B cell (primary cell): ENCODE measurements around the gene MCF2L. TPM values are rescaled to one million over a fixed set of nuclear protein-coding genes. Genes with fewer than 3 reads are reported as not detected.

Source experiments
- ATAC-seq: fragments of 200-7000 bp; cut with Tn5 transposase; one replicate; pipeline ENCODE4 v1.10.0; 2021; ENCODE audit warnings: low read depth, mild to moderate bottlenecking, moderate number of reproducible peaks, moderate library complexity
- CTCF ChIA-PET: fragments of 350-600 bp; sonication (Branson Sonifier 250); formaldehyde crosslinking; loops from one replicate; lab custom pipeline; 2021; ENCODE audit warnings: antibody characterized with exemption, inconsistent platforms; lab: Charles Lee
- POLR2A ChIA-PET: fragments of 350-600 bp; sonication (Branson Sonifier 250); formaldehyde crosslinking; loops from one replicate; lab custom pipeline; 2021; ENCODE audit warnings: antibody characterized with exemption; lab: Charles Lee
- DNase-seq: peaks from one replicate; pipeline ENCODE4 v3.0.0; 2013
- H2AFZ ChIP-seq: 2 replicates; pipeline ENCODE4 v1.6.1; 2012; ENCODE audit warnings: mild to moderate bottlenecking, low read depth, low read length; ENCODE audit not compliant: insufficient read depth, poor library complexity, severe bottlenecking
- H3K27ac ChIP-seq, 2 donors: 1 replicate in 1 of 2; 2 replicates in 1 of 2; pipeline ENCODE4 v1.5.1; 2012 to 2013; ENCODE audit warnings: low read length in 2 of 2, mild to moderate bottlenecking in 2 of 2, moderate library complexity in 1 of 2
- H3K27me3 ChIP-seq, 4 experiments: fragments of 200-600 bp in 1 of 4; sonication (generic) in 1 of 4; replicated peaks in 1 of 4; 1 replicate in 2 of 4; 2 replicates in 2 of 4; pipeline versions ENCODE4 v1.6.1 to v1.7.0; 2013 to 2016; ENCODE audit warnings: low read length in 3 of 4, mild to moderate bottlenecking in 2 of 4, mixed read lengths in 1 of 4, moderate library complexity in 1 of 4; ENCODE audit not compliant: insufficient read depth in 4 of 4, control insufficient read depth in 3 of 4; ENCODE audit errors: control extremely low read depth in 1 of 4
- H3K36me3 ChIP-seq, 2 experiments: replicated peaks in 1 of 2; 1 replicate in 1 of 2; 2 replicates in 1 of 2; pipeline versions ENCODE4 v1.6.1 to v1.7.1; 2013; ENCODE audit warnings: low read length in 1 of 2; ENCODE audit not compliant: insufficient read depth in 2 of 2, control insufficient read depth in 1 of 2; ENCODE audit errors: control extremely low read depth in 1 of 2, extremely low read depth in 1 of 2
- H3K4me1 ChIP-seq, 2 donors: fragments of 200-600 bp in 1 of 2; sonication (generic) in 1 of 2; 1 replicate in 1 of 2; 2 replicates in 1 of 2; pipeline versions ENCODE4 v1.5.1 to v1.6.1; 2013 to 2017; ENCODE audit warnings: low read length in 2 of 2; ENCODE audit not compliant: control insufficient read depth in 2 of 2, insufficient read depth in 2 of 2
- H3K4me2 ChIP-seq: replicated peaks from 2 replicates; pipeline ENCODE3; 2012; ENCODE audit warnings: mild to moderate bottlenecking, low read depth, low read length; ENCODE audit not compliant: poor library complexity, severe bottlenecking
- H3K4me3 ChIP-seq, 5 experiments: fragments of 200-600 bp in 1 of 5; sonication (generic) in 1 of 5; 1 replicate in 3 of 5; 2 replicates in 2 of 5; pipeline versions ENCODE4 v1.5.1 to v1.7.0; 2011 to 2016; ENCODE audit warnings: low read length in 4 of 5, mild to moderate bottlenecking in 4 of 5, low read depth in 2 of 5, control low read depth in 1 of 5, moderate library complexity in 1 of 5; ENCODE audit not compliant: insufficient read depth in 1 of 5; ENCODE audit errors: control extremely low read depth in 1 of 5, extremely low read depth in 1 of 5
- H3K79me2 ChIP-seq: fragments of 200-600 bp; sonication (generic); one replicate; pipeline ENCODE4 v1.6.0; 2016; ENCODE audit warnings: low read length; ENCODE audit not compliant: control insufficient read depth, insufficient read depth
- H3K9ac ChIP-seq: fragments of 200-600 bp; sonication (generic); 2 replicates; pipeline ENCODE4 v1.6.1; 2017; ENCODE audit warnings: mild to moderate bottlenecking, low read length, moderate library complexity
- H3K9me3 ChIP-seq, 3 donors: one replicate each; pipeline versions ENCODE4 v1.6.1 to v1.7.1; 2013; ENCODE audit warnings: low read length in 2 of 3; ENCODE audit not compliant: control insufficient read depth in 2 of 3, insufficient read depth in 1 of 3; ENCODE audit errors: control extremely low read depth in 1 of 3
- H4K20me1 ChIP-seq: 2 replicates; pipeline ENCODE4 v1.6.0; 2012; ENCODE audit warnings: mild to moderate bottlenecking, low read length; ENCODE audit not compliant: insufficient read depth, control insufficient read depth, poor library complexity, severe bottlenecking
- H3K27ac Mint-ChIP-seq: one replicate; pipeline ENCODE4 v1.8.0; 2021; ENCODE audit warnings: mixed read lengths
- H3K27me3 Mint-ChIP-seq: one replicate; pipeline ENCODE4 v1.8.0; 2021; ENCODE audit warnings: mixed read lengths
- H3K4me1 Mint-ChIP-seq: one replicate; pipeline ENCODE4 v1.8.0; 2021; ENCODE audit warnings: mixed read lengths
- H3K4me3 Mint-ChIP-seq: one replicate; pipeline ENCODE4 v1.8.0; 2021; ENCODE audit warnings: mixed read lengths
- H3K9me3 Mint-ChIP-seq: one replicate; pipeline ENCODE4 v1.8.0; 2022; ENCODE audit warnings: mixed read lengths; ENCODE audit not compliant: insufficient read depth
- CTCF ChIP-seq: fragments of 200-600 bp; IDR thresholded peaks from one replicate; pipeline ENCODE4 v1.8.0; 2022; ENCODE audit warnings: antibody characterized with exemption, mild to moderate bottlenecking
- EZH2 ChIP-seq: IDR thresholded peaks from 2 replicates; pipeline ENCODE4 v1.6.1; 2012; ENCODE audit warnings: borderline replicate concordance, low read depth, mild to moderate bottlenecking, moderate library complexity, low read length; ENCODE audit not compliant: insufficient read depth, poor library complexity, severe bottlenecking
- WGBS: methylation state at CpG from one replicate; pipeline ENCODE4 v1.1.5; 2013; ENCODE audit warnings: missing lambda C conversion rate; ENCODE audit not compliant: insufficient coverage; 5-methylcytosine and 5-hydroxymethylcytosine counted together
- intact Hi-C: fragments of 100-400 bp; cut with micrococcal nuclease; formaldehyde crosslinking; loops from one replicate; pipeline ENCODE4 v1.10.0; 2022
- polyA plus RNA-seq: library from polyadenylated mRNA; depleted of rRNA; stranded (reverse); fragments of >200 nt; gene quantifications from 2 replicates; pipeline ENCODE4 v1.2.3, GENCODE V29; 2012
- total RNA-seq, 2 donors: library from RNA; stranded (reverse); fragments of 120-200 nt in 1 of 2; gene quantifications; 1 replicate in 1 of 2; 2 replicates in 1 of 2; pipeline versions ENCODE4 v1.2.3 to v1.2.4, GENCODE V29; 2013 to 2022

MCF2L gene
- total and polyA plus RNA-seq, 2 donors (not counting 1 experiment from before 2014, with no cell fraction given): 3.7 to 8.2 TPM

DNA sequence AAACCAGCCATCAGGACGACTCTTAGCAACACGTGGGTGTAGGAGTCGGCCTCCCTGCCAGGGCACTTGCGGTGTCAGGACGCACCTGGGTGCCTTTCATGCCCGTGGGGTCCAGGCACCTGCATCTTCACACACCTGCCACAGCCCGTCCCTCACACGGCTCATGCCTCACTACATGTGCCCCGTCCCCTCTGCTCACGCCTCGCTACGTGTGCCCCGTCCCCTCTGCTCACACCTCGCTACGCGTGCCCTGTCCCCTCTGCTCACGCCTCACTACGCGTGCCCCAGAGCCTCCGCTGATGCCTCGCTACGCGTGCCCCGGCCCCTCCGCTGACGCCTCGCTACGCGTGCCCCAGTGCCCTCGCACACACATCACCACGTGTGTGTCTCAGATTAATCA, 78.6 kb downstream of the MCF2L start:
- no peak overlapping the region for H2AFZ ChIP-seq
- POLR2A ChIA-PET: no interaction called here
- no peak overlapping the region for H3K9ac ChIP-seq
- H3K27ac ChIP-seq: no peak overlapping the region
- H3K79me2 ChIP-seq: no peaks in the 10 kb centered on the region
- H3K4me2 ChIP-seq: no peak overlapping the region
- no peaks in the 10 kb centered on the region for H3K27me3 ChIP-seq
- no peak overlapping the region for H3K27ac Mint-ChIP-seq
- ATAC-seq (no peak), DNase-seq (no peak)
- intact Hi-C loops: no loop called here
- H3K9me3 ChIP-seq: no peaks in the 10 kb centered on the region
- H3K4me3 Mint-ChIP-seq: no peak overlapping the region
- WGBS: 93% methylated on average over 31 of the region's 31 CpGs
- TF ChIP-seq EZH2 (no peak), CTCF (no peak)
- no peak overlapping the region for H3K4me3 ChIP-seq
- H3K4me1 Mint-ChIP-seq: no peaks in the 10 kb centered on the region
- no peaks in the 10 kb centered on the region for H4K20me1 ChIP-seq
- H3K27me3 Mint-ChIP-seq: no peaks in the 10 kb centered on the region
- no peaks in the 10 kb centered on the region for H3K36me3 ChIP-seq
- H3K4me1 ChIP-seq: no peaks in the 10 kb centered on the region
- H3K9me3 Mint-ChIP-seq: no peaks in the 10 kb centered on the region
- CTCF ChIA-PET: no interaction called here

- Histone ChIP-seq H3K27me3 (no peaks in the 10 kb centered on the region), H3K36me3 (no peaks in the 10 kb centered on the region), H3K4me2 (no peak overlapping the region), H4K20me1 (no peaks in the 10 kb centered on the region), H2AFZ (no peak overlapping the region), H3K9me3 (no peaks in the 10 kb centered on the region), H3K4me1 (no peaks in the 10 kb centered on the region), H3K79me2 (no peaks in the 10 kb centered on the region), H3K4me3 (no peak overlapping the region), H3K9ac (no peak overlapping the region), H3K27ac (no peak overlapping the region)
- no peaks in the 10 kb centered on the region for H3K9me3 Mint-ChIP-seq
- CTCF ChIA-PET: no interaction called here
- H3K27ac Mint-ChIP-seq: no peak overlapping the region
- POLR2A ChIA-PET: no interaction called here
- H3K27me3 Mint-ChIP-seq: no peaks in the 10 kb centered on the region
- H3K4me1 Mint-ChIP-seq: no peaks in the 10 kb centered on the region
- DNase-seq (no peak), ATAC-seq (no peak)
- no peak for TF ChIP-seq EZH2
- intact Hi-C loops: no loop called here
- 74% methylated on average over 7 of the region's 7 CpGs for WGBS
- H3K4me3 Mint-ChIP-seq: no peak overlapping the region
Measured at GRCh38 chr13:113048766-113049165, 79.8 kb downstream of the MCF2L start.
